Gastrocnemius medialis (tissue), 4 donors: ENCODE data around the gene DDX5.

Experiments used
- CTCF ChIP-seq, 5 experiments: fragments of 450-650 bp in 3 of 5; fragments of 200-600 bp in 2 of 5; sonication (generic) in 2 of 5; IDR thresholded peaks in 4 of 5; conservative IDR thresholded peaks in 1 of 5; 1 replicate in 4 of 5; 2 replicates in 1 of 5; pipeline ENCODE4 v1.5.1; 2016 to 2019; ENCODE audit warnings: antibody characterized with exemption in 5 of 5, mild to moderate bottlenecking in 3 of 5, moderate library complexity in 3 of 5
- POLR2A ChIP-seq, 2 donors: fragments of 450-650 bp; IDR thresholded peaks; one replicate each; pipeline ENCODE4 v1.6.1; 2017; ENCODE audit warnings: antibody characterized with exemption in 2 of 2, mild to moderate bottlenecking in 2 of 2, moderate library complexity in 2 of 2

GRCh38 chr17:64496786-64497564, 9.1 kb downstream of the DDX5 start, which contains the start of gene POLG2:
- peak; percentile 43 to 61 (median 50) for TF ChIP-seq CTCF (IDR thresholded peaks at IDR 0.05 in 4 of 5, conservative IDR thresholded peaks at IDR 0.05 in 1 of 5)
- peak; percentile 41 to 52 for TF ChIP-seq POLR2A (IDR thresholded peaks at IDR 0.05)
